MM.1S (cell line): ENCODE data around the gene DARS2.

Experiments
- DNase-seq: peaks from one replicate; pipeline ENCODE4 v3.0.0-alpha.2; 2015
- H2AFZ ChIP-seq: fragments of 300-600 bp; sonication (generic); 2 replicates; pipeline ENCODE4 v1.6.0; 2016; ENCODE audit warnings: antibody characterized with exemption, low read length
- H3F3A ChIP-seq: fragments of 300-600 bp; sonication (generic); 2 replicates; pipeline ENCODE4 v1.6.1; 2016; ENCODE audit warnings: mild to moderate bottlenecking, antibody characterized with exemption, low read length, moderate library complexity, mixed read lengths; ENCODE audit not compliant: insufficient read depth
- H3K27ac ChIP-seq: fragments of 300-600 bp; sonication (generic); 2 replicates; pipeline ENCODE4 v1.5.1; 2016; ENCODE audit warnings: mild to moderate bottlenecking, low read length
- H3K27me3 ChIP-seq: fragments of 300-600 bp; sonication (generic); replicated peaks from 2 replicates; pipeline ENCODE4 v1.6.0; 2016; ENCODE audit warnings: low read length; ENCODE audit not compliant: insufficient read depth
- H3K36me3 ChIP-seq: fragments of 300-600 bp; sonication (generic); replicated peaks from 2 replicates; pipeline ENCODE4 v1.6.1; 2016; ENCODE audit warnings: mild to moderate bottlenecking, low read length, mixed read lengths; ENCODE audit not compliant: insufficient read depth
- H3K4me1 ChIP-seq: fragments of 300-600 bp; sonication (generic); 2 replicates; pipeline ENCODE4 v1.6.1; 2016; ENCODE audit warnings: low read length, mixed read lengths
- H3K4me2 ChIP-seq: fragments of 300-600 bp; sonication (generic); 2 replicates; pipeline ENCODE4 v1.6.0; 2016; ENCODE audit warnings: low read depth, low read length
- H3K4me3 ChIP-seq: fragments of 300-600 bp; sonication (generic); 2 replicates; pipeline ENCODE4 v1.5.1; 2016; ENCODE audit warnings: low read length, mixed read lengths
- H3K79me2 ChIP-seq: fragments of 300-600 bp; sonication (generic); 2 replicates; pipeline ENCODE4 v1.6.1; 2016; ENCODE audit warnings: mixed run types, low read length, mixed read lengths
- H3K9ac ChIP-seq: fragments of 300-600 bp; sonication (generic); 2 replicates; pipeline ENCODE4 v1.6.1; 2016; ENCODE audit warnings: low read length, mixed read lengths
- H3K9me2 ChIP-seq: fragments of 300-600 bp; sonication (generic); replicated peaks from 2 replicates; pipeline ENCODE4 v1.6.1; 2016; ENCODE audit warnings: mild to moderate bottlenecking, low read length, mixed read lengths; ENCODE audit not compliant: insufficient read depth
- H3K9me3 ChIP-seq: fragments of 300-600 bp; sonication (generic); replicated peaks from 2 replicates; pipeline ENCODE4 v1.6.1; 2016; ENCODE audit warnings: mild to moderate bottlenecking, low read length, mixed read lengths; ENCODE audit not compliant: insufficient read depth
- H4K20me1 ChIP-seq: fragments of 300-600 bp; sonication (generic); 2 replicates; pipeline ENCODE4 v1.6.1; 2016; ENCODE audit warnings: mild to moderate bottlenecking, low read length, moderate library complexity, mixed read lengths; ENCODE audit not compliant: insufficient read depth
- EZH2 ChIP-seq: fragments of 300-600 bp; sonication (generic); optimal IDR thresholded peaks from 2 replicates; pipeline ENCODE3; 2017; ENCODE audit warnings: low read depth, mild to moderate bottlenecking, antibody characterized with exemption, low read length, mixed read lengths
- EZH2phosphoT487 ChIP-seq: fragments of 300-600 bp; sonication (generic); IDR thresholded peaks from 2 replicates; pipeline ENCODE4 v1.6.1; 2018; ENCODE audit warnings: antibody characterized with exemption, low read length
- TF ChIP-seq, protein P1 (sequence below): fragments of 300-600 bp; sonication (generic); IDR thresholded peaks from 2 replicates; pipeline ENCODE4 v1.5.1; 2016; ENCODE audit warnings: antibody characterized with exemption, low read length, mixed read lengths

Gene DARS2

DNA sequence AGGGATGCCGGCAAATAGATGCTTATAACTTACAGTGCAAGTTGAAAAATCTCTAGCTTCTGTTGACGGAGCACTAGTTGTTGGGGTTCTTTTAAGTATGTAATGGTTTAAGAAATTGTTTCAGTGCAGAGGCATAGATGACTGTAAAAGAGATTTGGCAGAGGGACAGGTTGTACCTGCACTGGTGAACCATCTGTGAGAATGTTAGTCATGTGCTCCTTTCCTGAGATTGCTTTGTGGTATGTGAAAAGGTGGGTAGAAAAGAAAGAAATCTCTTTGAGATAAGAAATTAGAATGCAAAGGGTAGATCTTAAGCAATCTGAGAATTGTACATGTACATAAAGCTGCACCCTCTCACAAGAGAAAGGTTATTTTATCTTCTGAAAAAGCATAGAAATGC is 63.2 kb downstream of the DARS2 start:
- Histone ChIP-seq H4K20me1 (no peaks in the 10 kb centered on the region), H2AFZ (no peak overlapping the region), H3K27me3 (no peaks in the 10 kb centered on the region), H3K4me2 (no peak overlapping the region), H3K4me3 (no peak overlapping the region), H3K9me2 (no peaks in the 10 kb centered on the region), H3K79me2 (no peaks in the 10 kb centered on the region), H3K4me1 (no peaks in the 10 kb centered on the region), H3K27ac (no peak overlapping the region), H3F3A (no peaks in the 10 kb centered on the region), H3K9me3 (no peaks in the 10 kb centered on the region), H3K9ac (no peak overlapping the region), H3K36me3 (no peaks in the 10 kb centered on the region)
- no peak for TF ChIP-seq EZH2
- TF ChIP-seq EZH2phosphoT487: no peak
- TF ChIP-seq, protein P1, sequence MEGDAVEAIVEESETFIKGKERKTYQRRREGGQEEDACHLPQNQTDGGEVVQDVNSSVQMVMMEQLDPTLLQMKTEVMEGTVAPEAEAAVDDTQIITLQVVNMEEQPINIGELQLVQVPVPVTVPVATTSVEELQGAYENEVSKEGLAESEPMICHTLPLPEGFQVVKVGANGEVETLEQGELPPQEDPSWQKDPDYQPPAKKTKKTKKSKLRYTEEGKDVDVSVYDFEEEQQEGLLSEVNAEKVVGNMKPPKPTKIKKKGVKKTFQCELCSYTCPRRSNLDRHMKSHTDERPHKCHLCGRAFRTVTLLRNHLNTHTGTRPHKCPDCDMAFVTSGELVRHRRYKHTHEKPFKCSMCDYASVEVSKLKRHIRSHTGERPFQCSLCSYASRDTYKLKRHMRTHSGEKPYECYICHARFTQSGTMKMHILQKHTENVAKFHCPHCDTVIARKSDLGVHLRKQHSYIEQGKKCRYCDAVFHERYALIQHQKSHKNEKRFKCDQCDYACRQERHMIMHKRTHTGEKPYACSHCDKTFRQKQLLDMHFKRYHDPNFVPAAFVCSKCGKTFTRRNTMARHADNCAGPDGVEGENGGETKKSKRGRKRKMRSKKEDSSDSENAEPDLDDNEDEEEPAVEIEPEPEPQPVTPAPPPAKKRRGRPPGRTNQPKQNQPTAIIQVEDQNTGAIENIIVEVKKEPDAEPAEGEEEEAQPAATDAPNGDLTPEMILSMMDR: no peak
- DNase-seq: no peak

DNA sequence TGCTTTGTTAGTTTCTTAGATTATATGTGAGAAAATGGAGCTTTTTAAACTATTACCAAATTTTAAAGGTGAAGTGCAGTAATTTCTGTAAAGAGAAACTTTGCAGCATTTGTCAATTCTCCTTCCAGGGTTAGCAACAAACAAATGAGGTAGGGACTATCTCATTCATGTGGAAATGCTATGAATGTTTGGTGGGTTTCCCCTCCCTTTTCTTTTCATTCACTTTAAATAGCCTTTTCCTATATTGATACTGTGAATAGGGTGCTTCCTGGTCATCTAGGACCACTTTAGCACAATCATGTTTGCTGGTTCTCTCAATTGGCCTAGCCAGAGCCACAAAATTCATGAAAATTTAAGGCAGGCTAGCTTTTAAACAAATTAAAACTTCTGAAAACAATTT is 64.3 kb downstream of the DARS2 start:
- Histone ChIP-seq H4K20me1 (no peaks in the 10 kb centered on the region), H3K4me3 (no peak overlapping the region), H3F3A (no peaks in the 10 kb centered on the region), H3K9ac (no peak overlapping the region), H3K27me3 (no peaks in the 10 kb centered on the region), H2AFZ (no peak overlapping the region), H3K4me1 (no peaks in the 10 kb centered on the region), H3K79me2 (no peaks in the 10 kb centered on the region), H3K36me3 (no peaks in the 10 kb centered on the region), H3K9me3 (no peaks in the 10 kb centered on the region), H3K27ac (no peak overlapping the region), H3K4me2 (no peak overlapping the region), H3K9me2 (no peaks in the 10 kb centered on the region)
- TF ChIP-seq EZH2phosphoT487 (no peak), EZH2 (no peak)
- TF ChIP-seq, protein P1: no peak
- DNase-seq: no peak

GRCh38 chr1:173889885-173890284 is 65.4 kb downstream of the DARS2 start:
- no peaks in the 10 kb centered on the region for H3K4me1 ChIP-seq
- H3K27me3 ChIP-seq: no peaks in the 10 kb centered on the region
- H2AFZ ChIP-seq: no peak overlapping the region
- no peaks in the 10 kb centered on the region for H3K9me3 ChIP-seq
- H3K79me2 ChIP-seq: no peaks in the 10 kb centered on the region
- no peaks in the 10 kb centered on the region for H3K9me2 ChIP-seq
- H4K20me1 ChIP-seq: no peaks in the 10 kb centered on the region
- H3F3A ChIP-seq: no peaks in the 10 kb centered on the region
- no peak overlapping the region for H3K4me3 ChIP-seq
- DNase-seq: no peak
- H3K36me3 ChIP-seq: no peaks in the 10 kb centered on the region
- H3K9ac ChIP-seq: no peak overlapping the region
- no peak overlapping the region for H3K4me2 ChIP-seq
- TF ChIP-seq EZH2 (no peak), EZH2phosphoT487 (no peak)
- TF ChIP-seq, protein P1: no peak
- no peak overlapping the region for H3K27ac ChIP-seq
